ENCODE results near the gene ATXN10. TPM values are rescaled to one million over a fixed set of nuclear protein-coding genes. Genes with fewer than 3 reads are reported as not detected.

The ATXN10 gene
- total and polyA plus RNA-seq, 2 of the 8 experiments (the other 6 are each of a cell fraction or from before 2014, with no cell fraction given): 134 to 210 TPM

DNA sequence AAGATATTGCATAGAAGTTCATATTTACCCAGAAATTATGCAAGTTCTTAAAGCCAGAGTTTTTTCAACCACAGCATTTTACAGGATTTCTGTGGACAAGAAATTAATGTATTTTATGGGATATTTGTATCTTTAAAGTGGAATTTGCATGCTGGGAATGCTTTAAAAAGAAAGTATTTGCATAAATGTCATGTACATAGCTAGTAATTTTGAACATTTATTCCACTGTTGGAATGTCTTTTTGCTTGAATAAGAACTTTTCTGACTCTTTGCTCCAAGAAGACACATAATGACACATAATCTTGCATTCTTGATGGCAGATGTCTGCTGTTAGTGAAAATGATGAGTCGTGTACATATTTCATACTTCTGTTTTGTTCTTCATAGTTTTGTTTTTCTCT, 66.6 kb downstream of the ATXN10 start:
- FAIRE-seq: no peak
- no peak overlapping the region for H3K4me2 ChIP-seq (ENCODE audit: insufficient read depth in 1 of 2, low read depth in 2 of 2, low read length in 2 of 2)

More for the DNA sequence above, 66.6 kb downstream of the ATXN10 start:
- H2BK5ac ChIP-seq (ENCODE audit: low read depth, low read length): no peak overlapping the region
- no peaks in the 10 kb centered on the region for H3K9me3 ChIP-seq (ENCODE audit: insufficient read depth in 2 of 2, low read depth in 1 of 2, low read length in 1 of 2)
- no peak overlapping the region for H2BK12ac ChIP-seq (ENCODE audit: low read depth, low read length)
- H4K8ac ChIP-seq (ENCODE audit: extremely low read depth, insufficient read depth, low read length): no peak overlapping the region
- POLR2A ChIA-PET (ENCODE audit: partially characterized antibody): no interaction called here
- no peak overlapping the region for H3K18ac ChIP-seq (ENCODE audit: extremely low read depth, low read length)
- CTCF ChIA-PET (ENCODE audit: partially characterized antibody): interaction anchor here (1.2 kb wide), 1 partner anchor 126 kb away, joined by 3 read pairs; no protein-coding TSS in a partner anchor
- H3K36me3 ChIP-seq (ENCODE audit: control insufficient read depth in 2 of 4, insufficient read depth in 4 of 4, low read length in 3 of 4): peaks cover 8 to 61% (median 27%) of the 10 kb centered on the region in 4 experiments; a peak in 7 of 8 replicates
- no peak overlapping the region for H3K9ac ChIP-seq (replicated peaks in 1 of 4; ENCODE audit: extremely low read depth in 1 of 4, low read depth in 3 of 4, low read length in 3 of 4)
- no peak overlapping the region for H2AFZ ChIP-seq (ENCODE audit: low read length)
- no peak overlapping the region for H3K4me3 ChIP-seq (ENCODE audit: extremely low read depth in 1 of 4, insufficient read depth in 2 of 4, low read depth in 3 of 4, low read length in 4 of 4)
- H2BK15ac ChIP-seq (ENCODE audit: low read length): no peak overlapping the region
- no peaks in the 10 kb centered on the region for H3K27me3 ChIP-seq (replicated peaks in 1 of 4; ENCODE audit: control insufficient read depth in 3 of 4, extremely low read depth in 1 of 4, insufficient read depth in 3 of 4, low read length in 3 of 4)
- H3K23ac ChIP-seq (ENCODE audit: insufficient read length): no peak overlapping the region
- no peak overlapping the region for H2AK5ac ChIP-seq (ENCODE audit: low read depth, low read length)
- 96% methylated on average over 1 of the region's 1 CpG; no CpG with 5 or more reads in 1 of the 2 experiments for WGBS, 2 experiments (ENCODE audit: extremely low coverage in 1 of 2, insufficient coverage in 1 of 2, insufficient read length in 1 of 2, insufficient replicate concordance in 2 of 2, low coverage in 1 of 2, low lambda C conversion rate in 2 of 2, missing lambda C conversion rate in 1 of 2)
- H3K23me2 ChIP-seq (ENCODE audit: low read depth, low read length): no peaks in the 10 kb centered on the region
- H4K5ac ChIP-seq (ENCODE audit: insufficient read length, low read depth, low read length): no peak overlapping the region
- no peaks in the 10 kb centered on the region for H3K4me1 ChIP-seq (replicated peaks in 1 of 4; ENCODE audit: control insufficient read depth in 3 of 4, insufficient read depth in 4 of 4, low read length in 3 of 4)
- no peak overlapping the region for H2BK120ac ChIP-seq (replicated peaks; ENCODE audit: low read depth, low read length)
- H3K27ac ChIP-seq (ENCODE audit: low read depth, low read length): no peak overlapping the region
- H4K20me1 ChIP-seq (replicated peaks in 1 of 2; ENCODE audit: control insufficient read depth in 1 of 2, insufficient read depth in 2 of 2, low read length in 2 of 2): peaks cover 0 to 2% of the 10 kb centered on the region in 2 experiments
- no peak overlapping the region for H2BK20ac ChIP-seq (ENCODE audit: low read length)
- no peak overlapping the region for H4K91ac ChIP-seq (replicated peaks; ENCODE audit: insufficient read length, low read length)
- no peak overlapping the region for H3K14ac ChIP-seq (ENCODE audit: insufficient read length)
- no peak overlapping the region for H3K56ac ChIP-seq (replicated peaks; ENCODE audit: insufficient read length, low read depth, low read length)
- no peaks in the 10 kb centered on the region; a peak in 1 of 4 replicates for H3K79me2 ChIP-seq (ENCODE audit: control insufficient read depth in 1 of 2, insufficient read depth in 2 of 2, low read length in 2 of 2)
- no peak for DNase-seq (ENCODE audit: low read depth in 1 of 2, low spot score in 2 of 2)
- no peak for TF ChIP-seq BRCA1 (IDR thresholded peaks at IDR 0.05; ENCODE audit: low read depth, low read length)
- no peak for TF ChIP-seq RAD21 (IDR thresholded peaks at IDR 0.05 in 1 of 2, conservative IDR thresholded peaks at IDR 0.05 in 1 of 2; ENCODE audit: low read depth in 2 of 2, low read length in 2 of 2)
- H3K4ac ChIP-seq (replicated peaks; ENCODE audit: insufficient read length, low read depth, low read length): no peak overlapping the region
- H3K79me1 ChIP-seq (ENCODE audit: low read depth, low read length): no peaks in the 10 kb centered on the region

Data from H1 (cell line).